Liver (tissue), 9 donors: ENCODE measurements around the gene STK4. TPM values are rescaled to one million over a fixed set of nuclear protein-coding genes. Genes with fewer than 3 reads are reported as not detected.

Experiments
- DNase-seq: peaks from one replicate; pipeline ENCODE4 v3.0.0-alpha.2; 2017; ENCODE audit warnings: low spot score
- H3K27ac ChIP-seq, 2 donors: one replicate each; pipeline ENCODE4 v1.7.0; 2013; ENCODE audit warnings: inconsistent platforms in 2 of 2, low read length in 2 of 2, control low read depth in 1 of 2, low read depth in 1 of 2, mild to moderate bottlenecking in 1 of 2
- H3K27me3 ChIP-seq, 4 donors: one replicate each; pipeline versions ENCODE4 v1.6.1 to v1.7.0; 2013; ENCODE audit warnings: low read length in 3 of 4, inconsistent platforms in 1 of 4, mild to moderate bottlenecking in 1 of 4, moderate library complexity in 1 of 4; ENCODE audit not compliant: control insufficient read depth in 4 of 4, insufficient read depth in 4 of 4
- H3K36me3 ChIP-seq, 4 donors: one replicate each; pipeline versions ENCODE4 v1.6.1 to v1.7.0; 2013; ENCODE audit warnings: low read length in 3 of 4, mild to moderate bottlenecking in 3 of 4, low read depth in 1 of 4, moderate library complexity in 1 of 4; ENCODE audit not compliant: control insufficient read depth in 4 of 4, insufficient read depth in 3 of 4
- H3K4me1 ChIP-seq, 4 donors: one replicate each; pipeline versions ENCODE4 v1.6.1 to v1.7.0; 2013; ENCODE audit warnings: low read length in 3 of 4, mild to moderate bottlenecking in 3 of 4, moderate library complexity in 1 of 4; ENCODE audit not compliant: control insufficient read depth in 4 of 4, insufficient read depth in 4 of 4
- H3K4me3 ChIP-seq, 3 donors: one replicate each; pipeline versions ENCODE4 v1.6.1 to v1.7.0; 2013; ENCODE audit warnings: low read length in 3 of 3, control low read depth in 1 of 3, low read depth in 1 of 3, mild to moderate bottlenecking in 1 of 3
- H3K9ac ChIP-seq, 2 donors: one replicate each; pipeline ENCODE4 v1.7.0; 2013; ENCODE audit warnings: low read length in 2 of 2, mild to moderate bottlenecking in 2 of 2, moderate library complexity in 2 of 2, control low read depth in 1 of 2, low read depth in 1 of 2
- H3K9me3 ChIP-seq, 4 donors: one replicate each; pipeline versions ENCODE4 v1.6.1 to v1.7.0; 2013; ENCODE audit warnings: low read length in 3 of 4; ENCODE audit not compliant: control insufficient read depth in 4 of 4
- EGR1 ChIP-seq, 2 donors: IDR thresholded peaks; 2 replicates each; pipeline ENCODE4 v1.6.1; 2016 to 2018; ENCODE audit warnings: antibody characterized with exemption in 2 of 2, low read depth in 2 of 2
- FOXA1 ChIP-seq: IDR thresholded peaks from 2 replicates; pipeline ENCODE4 v1.6.1; 2016; ENCODE audit warnings: antibody characterized with exemption
- FOXA2 ChIP-seq: IDR thresholded peaks from 2 replicates; pipeline ENCODE4 v1.6.1; 2016; ENCODE audit warnings: antibody characterized with exemption
- GABPA ChIP-seq, 2 donors: IDR thresholded peaks in 1 of 2; conservative IDR thresholded peaks in 1 of 2; 2 replicates each; pipeline ENCODE4 v1.6.1; 2016; ENCODE audit warnings: antibody characterized with exemption in 2 of 2, mild to moderate bottlenecking in 1 of 2, moderate library complexity in 1 of 2
- HNF4A ChIP-seq, 2 donors: conservative IDR thresholded peaks; 2 replicates each; pipeline ENCODE4 v1.6.1; 2016; ENCODE audit warnings: antibody characterized with exemption in 2 of 2, mild to moderate bottlenecking in 2 of 2
- HNF4G ChIP-seq: IDR thresholded peaks from 2 replicates; pipeline ENCODE4 v1.6.1; 2016; ENCODE audit warnings: antibody characterized with exemption
- JUND ChIP-seq, 2 donors: IDR thresholded peaks; 2 replicates each; pipeline ENCODE4 v1.6.1; 2016; ENCODE audit warnings: antibody characterized with exemption in 2 of 2
- NR2F2 ChIP-seq: IDR thresholded peaks from 2 replicates; pipeline ENCODE4 v1.6.1; 2016; ENCODE audit warnings: antibody characterized with exemption
- RAD21 ChIP-seq, 2 donors: IDR thresholded peaks; 2 replicates each; pipeline ENCODE4 v1.6.1; 2016; ENCODE audit warnings: antibody characterized with exemption in 2 of 2, mild to moderate bottlenecking in 2 of 2
- RXRA ChIP-seq, 2 donors: IDR thresholded peaks; 2 replicates each; pipeline ENCODE4 v1.6.1; 2017 to 2018; ENCODE audit warnings: antibody characterized with exemption in 2 of 2, mild to moderate bottlenecking in 1 of 2
- SP1 ChIP-seq: IDR thresholded peaks from 2 replicates; pipeline ENCODE4 v1.6.1; 2018; ENCODE audit warnings: antibody characterized with exemption, mild to moderate bottlenecking
- TAF1 ChIP-seq: conservative IDR thresholded peaks from 2 replicates; pipeline ENCODE4 v1.6.1; 2016; ENCODE audit warnings: antibody characterized with exemption, mild to moderate bottlenecking
- WGBS: extraction: QIAGEN DNeasy Blood & Tissue Kit; methylation state at CpG from one replicate; pipeline ENCODE4 v1.1.7; 2013; 5-methylcytosine and 5-hydroxymethylcytosine counted together
- polyA plus RNA-seq, 2 donors: library from polyadenylated mRNA; stranded (reverse) in 1 of 2; unstranded in 1 of 2; fragments of 200-250 nt in 1 of 2; fragments of >200 nt in 1 of 2; fragmentation: Nextera tagmentation in 1 of 2; extraction: Ambion mirVana in 1 of 2; gene quantifications; one replicate each; pipeline versions ENCODE4 v1.2.1 to v1.2.3, GENCODE V29; 2013 to 2015
- total RNA-seq, 2 donors: library from RNA; depleted of rRNA; stranded (reverse); fragments of >200 nt; gene quantifications; one replicate each; pipeline ENCODE4 v1.2.3, GENCODE V29; 2014
- TF ChIP-seq, protein P1 (sequence below): IDR thresholded peaks from 2 replicates; pipeline ENCODE4 v1.6.1; 2016; ENCODE audit warnings: antibody characterized with exemption
- TF ChIP-seq, protein P2 (sequence below): IDR thresholded peaks from 2 replicates; pipeline ENCODE4 v1.6.1; 2016; ENCODE audit warnings: antibody characterized with exemption, mild to moderate bottlenecking
- TF ChIP-seq, protein P3 (sequence below): IDR thresholded peaks from 2 replicates; pipeline ENCODE4 v1.6.1; 2016; ENCODE audit warnings: antibody characterized with exemption
- TF ChIP-seq, protein P4 (sequence below): fragments of 150-350 bp; IDR thresholded peaks from 2 replicates; pipeline ENCODE4 v1.5.1; 2017; ENCODE audit warnings: improper control_type of control experiment, low read depth, low read length; ENCODE audit not compliant: missing input control
- TF ChIP-seq, protein P5 (sequence below): IDR thresholded peaks from 2 replicates; pipeline ENCODE4 v1.6.1; 2016; ENCODE audit warnings: antibody characterized with exemption
- donor health status: healthy.
- donor health status: healthy.
- donor health status: healthy.
- donor health status: healthy.
- donor health status: healthy.

STK4 gene
- total and polyA plus RNA-seq, 4 donors = 3.7 to 20.8 (median 13.9) TPM

DNA sequence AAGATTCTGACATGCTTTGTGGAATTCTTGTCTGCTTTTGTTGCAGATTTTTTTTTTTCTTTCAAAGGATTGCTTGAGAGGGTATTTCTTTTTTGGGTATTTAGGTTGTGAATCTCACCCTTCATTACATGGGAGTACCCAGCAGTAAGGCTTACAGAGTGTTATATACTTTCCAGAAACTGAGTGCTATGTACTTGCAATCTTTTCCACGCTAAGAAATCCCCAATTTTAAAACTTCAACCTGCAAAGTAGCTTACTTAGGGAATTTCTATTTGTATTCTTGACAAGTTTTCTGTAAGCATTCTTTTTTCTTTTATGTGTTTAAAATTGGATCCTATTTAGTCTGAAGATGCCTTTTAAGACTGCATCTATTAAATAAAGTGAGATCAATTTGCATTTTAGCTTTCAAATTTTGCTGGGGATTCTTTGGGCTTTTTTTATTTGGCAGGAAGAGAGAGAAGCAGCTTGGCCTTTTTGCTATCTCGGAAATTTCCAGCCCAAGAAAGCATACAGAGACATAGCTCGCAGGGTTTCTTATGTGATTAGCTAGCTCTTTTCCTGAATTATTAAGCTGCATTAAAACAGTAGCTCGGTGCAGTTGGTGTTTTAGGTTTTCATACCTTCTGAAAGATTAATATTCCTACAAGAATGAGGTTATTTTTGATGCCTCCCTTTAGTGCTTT lies 92.0 kb downstream of the STK4 start:
- no peaks in the 10 kb centered on the region for H3K27me3 ChIP-seq
- TF ChIP-seq, protein P1, sequence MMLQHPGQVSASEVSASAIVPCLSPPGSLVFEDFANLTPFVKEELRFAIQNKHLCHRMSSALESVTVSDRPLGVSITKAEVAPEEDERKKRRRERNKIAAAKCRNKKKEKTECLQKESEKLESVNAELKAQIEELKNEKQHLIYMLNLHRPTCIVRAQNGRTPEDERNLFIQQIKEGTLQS = no peak
- TF ChIP-seq JUND (IDR thresholded peaks at IDR 0.05) (no peak), FOXA1 (no peak), HNF4G (no peak), TAF1 (no peak), RXRA (IDR thresholded peaks at IDR 0.05) (no peak), EGR1 (IDR thresholded peaks at IDR 0.05; ENCODE audit: low read depth in 2 of 2) (no peak), GABPA (IDR thresholded peaks at IDR 0.05 in 1 of 2, conservative IDR thresholded peaks at IDR 0.05 in 1 of 2) (no peak), HNF4A (conservative IDR thresholded peaks at IDR 0.05) (no peak), FOXA2 (no peak), SP1 (no peak), NR2F2 (no peak), RAD21 (IDR thresholded peaks at IDR 0.05) (no peak)
- TF ChIP-seq, protein P2, sequence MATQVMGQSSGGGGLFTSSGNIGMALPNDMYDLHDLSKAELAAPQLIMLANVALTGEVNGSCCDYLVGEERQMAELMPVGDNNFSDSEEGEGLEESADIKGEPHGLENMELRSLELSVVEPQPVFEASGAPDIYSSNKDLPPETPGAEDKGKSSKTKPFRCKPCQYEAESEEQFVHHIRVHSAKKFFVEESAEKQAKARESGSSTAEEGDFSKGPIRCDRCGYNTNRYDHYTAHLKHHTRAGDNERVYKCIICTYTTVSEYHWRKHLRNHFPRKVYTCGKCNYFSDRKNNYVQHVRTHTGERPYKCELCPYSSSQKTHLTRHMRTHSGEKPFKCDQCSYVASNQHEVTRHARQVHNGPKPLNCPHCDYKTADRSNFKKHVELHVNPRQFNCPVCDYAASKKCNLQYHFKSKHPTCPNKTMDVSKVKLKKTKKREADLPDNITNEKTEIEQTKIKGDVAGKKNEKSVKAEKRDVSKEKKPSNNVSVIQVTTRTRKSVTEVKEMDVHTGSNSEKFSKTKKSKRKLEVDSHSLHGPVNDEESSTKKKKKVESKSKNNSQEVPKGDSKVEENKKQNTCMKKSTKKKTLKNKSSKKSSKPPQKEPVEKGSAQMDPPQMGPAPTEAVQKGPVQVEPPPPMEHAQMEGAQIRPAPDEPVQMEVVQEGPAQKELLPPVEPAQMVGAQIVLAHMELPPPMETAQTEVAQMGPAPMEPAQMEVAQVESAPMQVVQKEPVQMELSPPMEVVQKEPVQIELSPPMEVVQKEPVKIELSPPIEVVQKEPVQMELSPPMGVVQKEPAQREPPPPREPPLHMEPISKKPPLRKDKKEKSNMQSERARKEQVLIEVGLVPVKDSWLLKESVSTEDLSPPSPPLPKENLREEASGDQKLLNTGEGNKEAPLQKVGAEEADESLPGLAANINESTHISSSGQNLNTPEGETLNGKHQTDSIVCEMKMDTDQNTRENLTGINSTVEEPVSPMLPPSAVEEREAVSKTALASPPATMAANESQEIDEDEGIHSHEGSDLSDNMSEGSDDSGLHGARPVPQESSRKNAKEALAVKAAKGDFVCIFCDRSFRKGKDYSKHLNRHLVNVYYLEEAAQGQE = no peak
- TF ChIP-seq, protein P3, sequence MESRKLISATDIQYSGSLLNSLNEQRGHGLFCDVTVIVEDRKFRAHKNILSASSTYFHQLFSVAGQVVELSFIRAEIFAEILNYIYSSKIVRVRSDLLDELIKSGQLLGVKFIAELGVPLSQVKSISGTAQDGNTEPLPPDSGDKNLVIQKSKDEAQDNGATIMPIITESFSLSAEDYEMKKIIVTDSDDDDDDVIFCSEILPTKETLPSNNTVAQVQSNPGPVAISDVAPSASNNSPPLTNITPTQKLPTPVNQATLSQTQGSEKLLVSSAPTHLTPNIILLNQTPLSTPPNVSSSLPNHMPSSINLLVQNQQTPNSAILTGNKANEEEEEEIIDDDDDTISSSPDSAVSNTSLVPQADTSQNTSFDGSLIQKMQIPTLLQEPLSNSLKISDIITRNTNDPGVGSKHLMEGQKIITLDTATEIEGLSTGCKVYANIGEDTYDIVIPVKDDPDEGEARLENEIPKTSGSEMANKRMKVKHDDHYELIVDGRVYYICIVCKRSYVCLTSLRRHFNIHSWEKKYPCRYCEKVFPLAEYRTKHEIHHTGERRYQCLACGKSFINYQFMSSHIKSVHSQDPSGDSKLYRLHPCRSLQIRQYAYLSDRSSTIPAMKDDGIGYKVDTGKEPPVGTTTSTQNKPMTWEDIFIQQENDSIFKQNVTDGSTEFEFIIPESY = no peak
- TF ChIP-seq, protein P4, sequence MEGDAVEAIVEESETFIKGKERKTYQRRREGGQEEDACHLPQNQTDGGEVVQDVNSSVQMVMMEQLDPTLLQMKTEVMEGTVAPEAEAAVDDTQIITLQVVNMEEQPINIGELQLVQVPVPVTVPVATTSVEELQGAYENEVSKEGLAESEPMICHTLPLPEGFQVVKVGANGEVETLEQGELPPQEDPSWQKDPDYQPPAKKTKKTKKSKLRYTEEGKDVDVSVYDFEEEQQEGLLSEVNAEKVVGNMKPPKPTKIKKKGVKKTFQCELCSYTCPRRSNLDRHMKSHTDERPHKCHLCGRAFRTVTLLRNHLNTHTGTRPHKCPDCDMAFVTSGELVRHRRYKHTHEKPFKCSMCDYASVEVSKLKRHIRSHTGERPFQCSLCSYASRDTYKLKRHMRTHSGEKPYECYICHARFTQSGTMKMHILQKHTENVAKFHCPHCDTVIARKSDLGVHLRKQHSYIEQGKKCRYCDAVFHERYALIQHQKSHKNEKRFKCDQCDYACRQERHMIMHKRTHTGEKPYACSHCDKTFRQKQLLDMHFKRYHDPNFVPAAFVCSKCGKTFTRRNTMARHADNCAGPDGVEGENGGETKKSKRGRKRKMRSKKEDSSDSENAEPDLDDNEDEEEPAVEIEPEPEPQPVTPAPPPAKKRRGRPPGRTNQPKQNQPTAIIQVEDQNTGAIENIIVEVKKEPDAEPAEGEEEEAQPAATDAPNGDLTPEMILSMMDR = no peak
- TF ChIP-seq, protein P5, sequence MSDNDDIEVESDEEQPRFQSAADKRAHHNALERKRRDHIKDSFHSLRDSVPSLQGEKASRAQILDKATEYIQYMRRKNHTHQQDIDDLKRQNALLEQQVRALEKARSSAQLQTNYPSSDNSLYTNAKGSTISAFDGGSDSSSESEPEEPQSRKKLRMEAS = no peak
- no peak overlapping the region for H3K27ac ChIP-seq
- H3K36me3 ChIP-seq = peaks cover 0 to 5% (median 1%) of the 10 kb centered on the region in 4 donors
- H3K9me3 ChIP-seq = no peaks in the 10 kb centered on the region
- 88% methylated on average over 4 of the region's 4 CpGs for WGBS
- no peaks in the 10 kb centered on the region for H3K4me1 ChIP-seq
- DNase-seq = no peak
- H3K9ac ChIP-seq = no peak overlapping the region
- no peak overlapping the region for H3K4me3 ChIP-seq
